ENCODE data around the gene PRDM2.

Gene PRDM2

GRCh38 chr1:13775916-13776315, 75.9 kb downstream of the PRDM2 start:
- TF ChIP-seq ZNF565 (CRISPR knock-in tag; conservative IDR thresholded peaks at IDR 0.05; ENCODE audit: low read depth) (no peak), ZFP3 (CRISPR knock-in tag; IDR thresholded peaks at IDR 0.05) (no peak), ZNF70 (CRISPR knock-in tag; IDR thresholded peaks at IDR 0.05) (no peak), RARB (CRISPR knock-in tag; IDR thresholded peaks at IDR 0.05) (no peak), ZNF8 (CRISPR knock-in tag; IDR thresholded peaks at IDR 0.05) (no peak), ESRRG (CRISPR knock-in tag; IDR thresholded peaks at IDR 0.05) (no peak), OSR1 (CRISPR knock-in tag; IDR thresholded peaks at IDR 0.05) (no peak)
- ATAC-seq: no peak

GRCh38 chr1:13778431-13778830, 78.4 kb downstream of the PRDM2 start:
- ATAC-seq: no peak
- TF ChIP-seq OSR1 (CRISPR knock-in tag; IDR thresholded peaks at IDR 0.05) (no peak), GLIS3 (CRISPR knock-in tag; IDR thresholded peaks at IDR 0.05) (no peak), ESRRG (CRISPR knock-in tag; IDR thresholded peaks at IDR 0.05) (no peak), CSDC2 (CRISPR knock-in tag; IDR thresholded peaks at IDR 0.05) (no peak), TCF4 (CRISPR knock-in tag; IDR thresholded peaks at IDR 0.05; ENCODE audit: borderline replicate concordance) (no peak), SNAI2 (CRISPR knock-in tag; IDR thresholded peaks at IDR 0.05) (no peak), TSHZ2 (CRISPR knock-in tag; IDR thresholded peaks at IDR 0.05) (no peak), ZC3H10 (CRISPR knock-in tag; IDR thresholded peaks at IDR 0.05) (no peak), ZFP30 (CRISPR knock-in tag; IDR thresholded peaks at IDR 0.05) (no peak), PPARA (CRISPR knock-in tag; IDR thresholded peaks at IDR 0.05; ENCODE audit: borderline replicate concordance) (no peak)

GRCh38 chr1:13779930-13780329, 79.9 kb downstream of the PRDM2 start:
- TF ChIP-seq ZFP30 (CRISPR knock-in tag; IDR thresholded peaks at IDR 0.05) (no peak), GLIS3 (CRISPR knock-in tag; IDR thresholded peaks at IDR 0.05) (no peak), CSDC2 (CRISPR knock-in tag; IDR thresholded peaks at IDR 0.05) (no peak), POU6F1 (CRISPR knock-in tag; IDR thresholded peaks at IDR 0.05; ENCODE audit: borderline replicate concordance, low read depth) (no peak), PPARA (CRISPR knock-in tag; IDR thresholded peaks at IDR 0.05; ENCODE audit: borderline replicate concordance) (no peak), ZNF565 (CRISPR knock-in tag; conservative IDR thresholded peaks at IDR 0.05; ENCODE audit: low read depth) (no peak), TOX (CRISPR knock-in tag; IDR thresholded peaks at IDR 0.05; ENCODE audit: borderline replicate concordance) (no peak), PATZ1 (CRISPR knock-in tag; IDR thresholded peaks at IDR 0.05; ENCODE audit: borderline replicate concordance) (no peak), ESRRG (CRISPR knock-in tag; IDR thresholded peaks at IDR 0.05) (no peak), TSHZ2 (CRISPR knock-in tag; IDR thresholded peaks at IDR 0.05) (no peak), ARNTL (CRISPR knock-in tag; IDR thresholded peaks at IDR 0.05; ENCODE audit: borderline replicate concordance, low read depth) (no peak), BACH2 (CRISPR knock-in tag; IDR thresholded peaks at IDR 0.05; ENCODE audit: borderline replicate concordance) (no peak), ZC3H10 (CRISPR knock-in tag; IDR thresholded peaks at IDR 0.05) (no peak), SNAI2 (CRISPR knock-in tag; IDR thresholded peaks at IDR 0.05) (no peak), OSR1 (CRISPR knock-in tag; IDR thresholded peaks at IDR 0.05) (no peak), ZNF8 (CRISPR knock-in tag; IDR thresholded peaks at IDR 0.05) (no peak), CREB5 (CRISPR knock-in tag; IDR thresholded peaks at IDR 0.05; ENCODE audit: low read depth) (no peak), ZFP3 (CRISPR knock-in tag; IDR thresholded peaks at IDR 0.05) (no peak)
- ATAC-seq: peak; percentile 81

Data from SK-N-SH treated with all-trans-retinoic acid at 6 μM for 48 hours (cell line).